ENCODE results near the gene PLEKHA5. TPM values are rescaled to one million over a fixed set of nuclear protein-coding genes. Genes with fewer than 3 reads are reported as not detected.

The PLEKHA5 gene
- total and polyA plus RNA-seq, 2 experiments from 2014 or later, result 82.8 to 112 TPM

Small RNA genes lying within 50 kb of the gene (small RNA-seq; reads per million reads assigned to genes)
- gene AC091805.2 (ENCODE audit: low replicate concordance), result not detected
- not detected for gene RN7SL67P (ENCODE audit: low replicate concordance)

Measured in GM23338 (cell line).